ENCODE measurements around the gene COMP.

The COMP gene

DNA sequence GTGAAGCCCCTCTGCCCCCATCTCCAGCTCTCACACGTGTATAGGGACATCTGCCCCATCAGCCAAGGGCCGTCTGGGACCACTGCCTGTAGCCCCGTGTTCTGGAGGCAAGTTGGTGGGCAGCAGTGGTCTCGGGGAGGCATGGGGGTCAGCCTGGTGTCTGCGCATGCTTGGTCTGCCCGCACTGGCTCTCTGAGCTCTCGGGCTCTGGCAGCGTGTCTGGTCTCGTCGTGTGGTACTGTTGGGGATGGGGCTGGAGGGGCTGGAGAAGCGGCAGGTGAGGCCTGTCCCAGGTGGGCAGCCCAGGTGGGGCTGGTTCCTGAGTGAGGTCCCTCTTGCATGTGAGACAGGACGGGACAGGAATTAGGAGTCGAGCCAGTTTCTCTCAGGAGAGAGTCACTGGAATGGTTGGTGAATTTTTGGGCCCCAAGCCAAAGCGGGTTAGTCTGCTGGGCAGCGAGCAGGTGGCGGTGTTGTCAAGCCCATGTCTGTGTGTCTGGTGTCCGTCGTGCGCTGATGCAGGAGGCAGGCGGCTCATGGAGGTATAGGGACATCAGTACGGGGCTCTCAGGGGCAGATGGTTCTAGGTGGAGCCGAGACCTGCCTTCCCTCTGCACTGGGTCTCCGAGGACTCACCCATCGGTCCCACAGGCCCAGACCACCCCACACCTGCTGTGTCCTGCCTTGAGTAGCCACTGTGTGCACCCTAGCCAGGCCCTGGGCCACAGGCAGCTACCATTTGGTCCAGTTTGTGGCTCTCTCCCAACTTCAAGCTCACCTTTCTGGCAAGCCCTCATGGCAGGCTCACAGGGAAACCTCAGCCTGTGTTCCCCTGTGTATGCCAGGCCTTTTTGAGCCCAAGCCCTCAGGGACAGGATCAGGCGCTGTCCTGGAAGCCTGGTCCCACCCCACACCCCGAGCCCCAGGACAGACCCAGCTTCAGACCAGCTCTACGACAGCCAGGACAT is 18.2 kb downstream of the COMP start:
- no peak for FAIRE-seq
- TF ChIP-seq CTCF (IDR thresholded peaks at IDR 0.05; ENCODE audit: insufficient read depth, missing control alignments), result peak; percentile 8
- DNase-seq (ENCODE audit: insufficient read length, low spot score), result no peak

DNA sequence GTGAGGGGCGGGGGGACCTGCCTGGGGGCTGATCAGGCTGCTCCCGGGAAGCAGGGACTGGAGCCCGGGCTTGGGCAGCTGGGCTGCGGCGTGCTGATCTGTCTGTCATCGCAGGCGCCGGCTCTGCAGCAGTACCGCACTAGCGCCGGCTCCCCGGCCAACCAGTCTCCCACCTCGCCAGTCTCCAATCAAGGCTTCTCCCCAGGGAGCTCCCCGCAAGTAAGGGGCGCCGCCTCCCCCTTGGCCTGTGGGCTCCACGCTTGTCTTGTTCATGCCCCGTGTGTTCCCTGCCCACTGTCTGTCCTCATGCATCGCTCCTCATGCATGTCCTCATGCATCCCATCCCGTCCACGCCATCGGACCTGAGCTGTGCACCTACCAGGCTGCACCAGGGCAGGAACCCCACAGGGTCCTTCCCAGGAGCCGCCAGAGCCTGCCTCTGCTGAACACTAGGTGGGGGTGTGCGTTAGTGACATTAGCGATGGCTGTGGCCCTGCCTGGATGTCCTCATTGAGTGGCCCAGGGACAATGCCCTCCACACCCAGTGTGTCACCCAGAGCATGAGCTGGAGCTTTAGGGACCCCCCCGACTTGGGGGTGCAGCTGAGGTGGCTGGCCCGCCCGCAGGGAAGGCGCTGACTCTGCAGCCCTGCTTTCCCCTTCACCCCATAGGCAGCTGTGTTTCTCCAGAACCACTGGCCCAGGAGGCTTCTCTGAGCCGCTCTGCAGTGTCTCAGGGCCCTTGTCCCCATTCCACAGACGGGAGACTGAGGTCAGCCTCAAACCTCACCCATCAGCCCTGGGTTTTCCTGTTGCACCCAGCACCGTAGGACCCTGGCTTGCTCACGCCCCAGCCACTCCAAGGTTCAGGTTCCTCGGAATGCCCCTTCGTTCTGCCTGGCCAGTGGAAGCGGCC is 19.5 kb downstream of the COMP start:
- FAIRE-seq (no peak), DNase-seq (ENCODE audit: insufficient read length, low spot score) (no peak)
- peak; percentile 36 for TF ChIP-seq CTCF (IDR thresholded peaks at IDR 0.05; ENCODE audit: insufficient read depth, missing control alignments)

GRCh38 chr19:18770663-18771327 is 20.3 kb downstream of the COMP start:
- no peak for TF ChIP-seq CTCF (IDR thresholded peaks at IDR 0.05; ENCODE audit: insufficient read depth, missing control alignments)
- no peak for FAIRE-seq
- no peak for DNase-seq (ENCODE audit: insufficient read length, low spot score)

DNA sequence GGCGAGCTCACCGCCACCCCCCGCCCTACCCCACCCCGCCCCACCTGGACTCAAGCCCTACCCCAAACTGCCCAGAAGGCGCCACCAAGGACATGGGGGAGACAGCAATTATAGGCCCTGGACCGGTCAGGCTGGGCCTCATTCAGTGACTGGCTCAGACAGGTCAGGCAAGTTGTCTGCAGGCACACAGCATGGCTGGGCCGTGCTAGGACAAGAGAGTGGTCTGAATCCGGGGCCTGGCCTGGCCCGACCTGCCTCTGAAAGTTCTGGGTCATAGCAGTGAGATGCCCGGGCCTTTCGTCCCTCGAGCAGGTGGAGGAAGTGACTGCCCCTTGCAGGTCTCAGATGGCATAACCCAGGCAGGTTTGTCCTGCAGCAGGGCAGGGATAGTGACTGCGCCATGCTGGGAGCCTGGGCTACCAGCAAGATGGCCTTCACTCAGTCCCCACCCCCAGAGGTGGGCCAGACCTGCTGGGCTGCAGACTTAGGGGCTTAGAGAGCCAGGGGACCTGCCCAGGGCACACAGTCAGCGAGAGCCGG is 21.0 kb downstream of the COMP start:
- TF ChIP-seq CTCF (IDR thresholded peaks at IDR 0.05; ENCODE audit: insufficient read depth, missing control alignments), result no peak
- DNase-seq (ENCODE audit: insufficient read length, low spot score), result no peak
- no peak for FAIRE-seq

- TF ChIP-seq CTCF (IDR thresholded peaks at IDR 0.05; ENCODE audit: insufficient read depth, missing control alignments), result no peak
- no peak for FAIRE-seq
- no peak for DNase-seq (ENCODE audit: insufficient read length, low spot score)
Measured at GRCh38 chr19:18768997-18769891, 21.9 kb downstream of the COMP start.

Measured in D721Med (cell line).